ENCODE results near the gene ANKH.

The ANKH gene

DNA sequence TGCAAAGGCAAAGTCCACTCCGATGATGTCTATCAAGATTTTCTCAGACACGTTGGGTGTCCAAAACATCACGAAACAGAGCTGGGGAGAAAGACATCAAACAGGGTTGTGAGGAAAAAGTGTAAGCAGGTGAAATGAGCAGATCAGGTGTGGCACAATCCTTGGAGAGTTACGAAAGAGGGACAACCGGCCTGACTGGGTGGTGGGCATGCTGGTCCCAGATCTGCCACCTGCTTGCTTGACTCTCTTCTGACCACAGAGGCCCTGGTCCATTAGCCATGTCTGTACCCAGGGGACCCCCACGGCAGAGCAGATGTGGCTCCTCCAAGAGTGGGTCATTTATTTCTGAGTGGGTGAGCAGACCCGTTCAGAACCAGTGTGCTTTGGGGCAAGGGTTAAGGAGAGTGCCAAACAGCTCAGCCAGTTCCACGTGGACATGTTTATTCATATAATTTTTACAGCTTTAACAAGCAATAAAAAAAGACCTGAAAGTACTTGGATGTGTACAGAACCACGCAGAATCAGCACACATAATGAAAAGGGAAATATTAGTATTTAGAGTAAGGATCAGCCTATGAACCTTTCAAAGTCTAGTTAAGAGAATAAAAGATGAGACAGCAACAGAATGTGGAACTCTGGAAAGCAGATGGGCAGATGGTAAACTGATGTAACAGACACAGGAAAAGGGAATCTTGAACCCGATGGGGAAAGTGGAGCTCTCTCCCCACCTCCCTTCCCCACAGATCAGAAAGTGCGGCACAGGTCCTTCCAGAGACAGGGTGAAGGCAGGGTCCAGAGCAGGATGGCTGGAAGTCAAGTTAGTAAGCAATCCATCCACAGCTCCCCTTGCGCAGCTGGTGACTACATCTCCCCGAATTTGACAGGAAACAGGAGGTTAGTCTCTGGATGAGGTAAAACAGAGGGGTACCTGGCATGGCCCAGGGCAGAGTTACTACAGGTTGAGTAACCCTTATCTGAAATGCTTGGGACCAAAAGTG, 154.5 kb downstream of the ANKH start:
- H3K9me3 ChIP-seq (ENCODE audit: insufficient read depth, low read length), result 0 out of 2 replicates have a peak, but pooled peaks cover 4% of the 10 kb centered on the region
- H3K27me3 ChIP-seq (ENCODE audit: insufficient read depth, insufficient read length), result no peaks in the 10 kb centered on the region
- peaks cover 18% of the 10 kb centered on the region for H3K36me3 ChIP-seq (ENCODE audit: insufficient read depth, insufficient read length, low read length)
- no peak for DNase-seq (ENCODE audit: low read depth, low spot score)
- no peaks in the 10 kb centered on the region for H3K4me1 ChIP-seq (ENCODE audit: insufficient read depth, insufficient read length)
- H3K4me3 ChIP-seq (ENCODE audit: insufficient read length, low read depth), result no peak overlapping the region
- TF ChIP-seq ZNF274 (IDR thresholded peaks at IDR 0.05; ENCODE audit: low read depth, low read length) (no peak), YY1 (IDR thresholded peaks at IDR 0.05; ENCODE audit: insufficient read depth, insufficient read length) (no peak), SUZ12 (IDR thresholded peaks at IDR 0.05; ENCODE audit: extremely low read depth, insufficient read depth, insufficient read length) (no peak)
- H3K9ac ChIP-seq (ENCODE audit: insufficient read length, low read depth), result no peak overlapping the region

DNA sequence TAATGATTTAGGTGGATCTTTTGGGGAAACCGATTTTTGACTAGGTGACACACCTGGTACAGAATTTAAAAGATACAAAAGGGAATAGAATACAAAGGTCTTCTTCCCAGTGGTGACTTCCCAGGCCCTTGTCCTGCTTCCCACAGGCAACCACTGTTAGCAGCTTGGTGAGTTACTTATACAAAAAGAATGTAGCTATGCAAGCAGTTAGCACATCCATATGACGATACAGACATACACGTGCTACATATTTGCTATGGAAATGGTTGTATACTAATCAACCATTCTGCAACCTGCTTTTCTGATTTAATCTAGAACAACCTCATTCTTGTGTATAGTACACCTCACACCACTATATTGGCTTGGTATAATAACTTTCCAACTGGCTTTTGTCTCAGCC, 156.1 kb downstream of the ANKH start:
- H3K36me3 ChIP-seq (ENCODE audit: insufficient read depth, insufficient read length, low read length), result peaks cover 33% of the 10 kb centered on the region
- no peaks in the 10 kb centered on the region for H3K27me3 ChIP-seq (ENCODE audit: insufficient read depth, insufficient read length)
- H3K9me3 ChIP-seq (ENCODE audit: insufficient read depth, low read length), result 0 out of 2 replicates have a peak, but pooled peaks cover 4% of the 10 kb centered on the region
- no peak overlapping the region for H3K9ac ChIP-seq (ENCODE audit: insufficient read length, low read depth)
- DNase-seq (ENCODE audit: low read depth, low spot score), result no peak
- no peaks in the 10 kb centered on the region for H3K4me1 ChIP-seq (ENCODE audit: insufficient read depth, insufficient read length)
- no peak overlapping the region for H3K4me3 ChIP-seq (ENCODE audit: insufficient read length, low read depth)
- TF ChIP-seq ZNF274 (IDR thresholded peaks at IDR 0.05; ENCODE audit: low read depth, low read length) (no peak), SUZ12 (IDR thresholded peaks at IDR 0.05; ENCODE audit: extremely low read depth, insufficient read depth, insufficient read length) (no peak), YY1 (IDR thresholded peaks at IDR 0.05; ENCODE audit: insufficient read depth, insufficient read length) (no peak)

DNA sequence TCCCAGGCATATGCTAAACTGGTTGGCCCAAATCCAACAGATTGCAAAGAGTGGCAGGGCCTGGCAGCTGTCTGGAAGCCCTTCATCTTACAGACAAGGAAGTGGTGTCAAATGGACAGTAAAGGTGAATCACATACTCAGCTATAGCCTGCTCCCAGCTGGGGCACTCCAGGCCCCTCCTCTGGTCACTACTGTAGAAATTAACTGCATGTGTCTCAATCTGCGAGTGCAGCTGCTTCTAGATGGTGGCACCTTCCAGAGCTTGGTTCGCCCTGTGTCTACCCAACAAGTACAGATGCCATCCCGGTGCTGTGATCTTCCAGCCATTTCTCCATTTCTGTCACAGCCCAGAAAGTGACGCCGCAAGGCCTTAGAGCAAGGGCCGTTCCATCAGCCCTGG, 156.9 kb downstream of the ANKH start:
- TF ChIP-seq SUZ12 (IDR thresholded peaks at IDR 0.05; ENCODE audit: extremely low read depth, insufficient read depth, insufficient read length) (no peak), YY1 (IDR thresholded peaks at IDR 0.05; ENCODE audit: insufficient read depth, insufficient read length) (no peak), ZNF274 (IDR thresholded peaks at IDR 0.05; ENCODE audit: low read depth, low read length) (no peak)
- no peaks in the 10 kb centered on the region for H3K4me1 ChIP-seq (ENCODE audit: insufficient read depth, insufficient read length)
- no peak for DNase-seq (ENCODE audit: low read depth, low spot score)
- H3K9ac ChIP-seq (ENCODE audit: insufficient read length, low read depth), result no peak overlapping the region
- no peaks in the 10 kb centered on the region for H3K27me3 ChIP-seq (ENCODE audit: insufficient read depth, insufficient read length)
- H3K36me3 ChIP-seq (ENCODE audit: insufficient read depth, insufficient read length, low read length), result peaks cover 37% of the 10 kb centered on the region
- 0 out of 2 replicates have a peak, but pooled peaks cover 4% of the 10 kb centered on the region for H3K9me3 ChIP-seq (ENCODE audit: insufficient read depth, low read length)
- H3K4me3 ChIP-seq (ENCODE audit: insufficient read length, low read depth), result no peak overlapping the region

- DNase-seq (ENCODE audit: low read depth, low spot score), result no peak
- Histone ChIP-seq H3K9me3 (ENCODE audit: insufficient read depth, low read length) (0 out of 2 replicates have a peak, but pooled peaks cover 4% of the 10 kb centered on the region), H3K4me1 (ENCODE audit: insufficient read depth, insufficient read length) (no peaks in the 10 kb centered on the region), H3K27me3 (ENCODE audit: insufficient read depth, insufficient read length) (no peaks in the 10 kb centered on the region), H3K9ac (ENCODE audit: insufficient read length, low read depth) (no peak overlapping the region), H3K36me3 (ENCODE audit: insufficient read depth, insufficient read length, low read length) (peaks cover 42% of the 10 kb centered on the region), H3K4me3 (ENCODE audit: insufficient read length, low read depth) (no peak overlapping the region)
- TF ChIP-seq ZNF274 (IDR thresholded peaks at IDR 0.05; ENCODE audit: low read depth, low read length) (no peak), SUZ12 (IDR thresholded peaks at IDR 0.05; ENCODE audit: extremely low read depth, insufficient read depth, insufficient read length) (no peak), YY1 (IDR thresholded peaks at IDR 0.05; ENCODE audit: insufficient read depth, insufficient read length) (no peak)
These were observed 157.8 kb downstream of the ANKH start for GRCh38 chr5:14713476-14714390.

DNA sequence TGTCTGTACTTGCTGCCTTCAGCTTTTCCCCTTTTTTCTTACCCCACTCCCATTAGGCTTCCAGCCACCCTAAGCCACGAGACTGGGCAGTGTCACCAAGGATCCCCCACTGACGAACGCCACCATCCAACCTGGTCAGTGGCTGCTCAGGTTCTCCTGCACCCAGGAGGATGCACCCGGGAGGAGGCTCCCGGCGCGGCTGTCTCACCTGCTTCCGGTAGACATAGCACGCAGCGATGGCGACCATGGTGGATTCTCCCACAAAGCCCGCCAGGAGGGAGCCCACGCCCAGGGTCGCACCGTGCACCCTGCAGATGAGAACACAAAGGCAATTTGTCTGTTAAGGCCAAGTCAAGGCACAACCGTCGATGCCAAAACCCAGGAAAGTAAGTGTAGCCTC, 158.9 kb downstream of the ANKH start:
- peaks cover 53% of the 10 kb centered on the region for H3K36me3 ChIP-seq (ENCODE audit: insufficient read depth, insufficient read length, low read length)
- H3K27me3 ChIP-seq (ENCODE audit: insufficient read depth, insufficient read length), result no peaks in the 10 kb centered on the region
- no peak overlapping the region for H3K9ac ChIP-seq (ENCODE audit: insufficient read length, low read depth)
- no peak for DNase-seq (ENCODE audit: low read depth, low spot score)
- TF ChIP-seq SUZ12 (IDR thresholded peaks at IDR 0.05; ENCODE audit: extremely low read depth, insufficient read depth, insufficient read length) (no peak), YY1 (IDR thresholded peaks at IDR 0.05; ENCODE audit: insufficient read depth, insufficient read length) (no peak), ZNF274 (IDR thresholded peaks at IDR 0.05; ENCODE audit: low read depth, low read length) (no peak)
- no peaks in the 10 kb centered on the region for H3K4me1 ChIP-seq (ENCODE audit: insufficient read depth, insufficient read length)
- no peak overlapping the region for H3K4me3 ChIP-seq (ENCODE audit: insufficient read length, low read depth)
- H3K9me3 ChIP-seq (ENCODE audit: insufficient read depth, low read length), result 0 out of 2 replicates have a peak, but pooled peaks cover 4% of the 10 kb centered on the region

GRCh38 chr5:14712131-14712530, 159.4 kb downstream of the ANKH start:
- 0 out of 2 replicates have a peak, but pooled peaks cover 4% of the 10 kb centered on the region for H3K9me3 ChIP-seq (ENCODE audit: insufficient read depth, low read length)
- H3K4me1 ChIP-seq (ENCODE audit: insufficient read depth, insufficient read length), result no peaks in the 10 kb centered on the region
- no peaks in the 10 kb centered on the region for H3K27me3 ChIP-seq (ENCODE audit: insufficient read depth, insufficient read length)
- TF ChIP-seq SUZ12 (IDR thresholded peaks at IDR 0.05; ENCODE audit: extremely low read depth, insufficient read depth, insufficient read length) (no peak), YY1 (IDR thresholded peaks at IDR 0.05; ENCODE audit: insufficient read depth, insufficient read length) (no peak), ZNF274 (IDR thresholded peaks at IDR 0.05; ENCODE audit: low read depth, low read length) (no peak)
- no peak for DNase-seq (ENCODE audit: low read depth, low spot score)
- no peak overlapping the region for H3K9ac ChIP-seq (ENCODE audit: insufficient read length, low read depth)
- no peak overlapping the region for H3K4me3 ChIP-seq (ENCODE audit: insufficient read length, low read depth)
- H3K36me3 ChIP-seq (ENCODE audit: insufficient read depth, insufficient read length, low read length), result peaks cover 54% of the 10 kb centered on the region
